Measurements from ENCODE around the gene PTGIS. TPM values are rescaled to one million over a fixed set of nuclear protein-coding genes. Genes with fewer than 3 reads are reported as not detected.

The PTGIS gene
- polyA plus RNA-seq, 3 donors: not detected

DNA sequence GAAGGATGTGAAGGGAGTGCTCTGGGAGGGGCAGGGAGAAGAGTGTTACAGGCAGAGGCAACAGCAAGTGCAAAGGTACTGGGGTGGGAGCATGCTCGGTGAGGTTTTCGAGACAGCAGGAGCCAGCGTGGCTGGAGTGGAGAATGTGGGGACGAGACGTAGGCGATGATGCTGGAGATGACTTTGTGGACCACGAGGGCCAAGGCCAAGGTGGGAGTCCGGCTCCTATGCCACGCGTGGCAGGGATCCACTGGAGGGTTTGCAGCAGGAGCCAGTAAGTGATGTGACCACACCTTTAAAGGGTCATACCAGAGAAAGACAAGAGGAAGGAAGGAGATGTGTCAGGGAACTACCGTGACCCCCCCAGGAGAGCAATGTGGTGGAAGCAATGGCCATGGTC is 7.3 kb downstream of the PTGIS start:
- peaks cover 23 to 40% (median 34%) of the 10 kb centered on the region in 3 donors for H3K27me3 Mint-ChIP-seq (ENCODE audit: low read depth in 3 of 3)

DNA sequence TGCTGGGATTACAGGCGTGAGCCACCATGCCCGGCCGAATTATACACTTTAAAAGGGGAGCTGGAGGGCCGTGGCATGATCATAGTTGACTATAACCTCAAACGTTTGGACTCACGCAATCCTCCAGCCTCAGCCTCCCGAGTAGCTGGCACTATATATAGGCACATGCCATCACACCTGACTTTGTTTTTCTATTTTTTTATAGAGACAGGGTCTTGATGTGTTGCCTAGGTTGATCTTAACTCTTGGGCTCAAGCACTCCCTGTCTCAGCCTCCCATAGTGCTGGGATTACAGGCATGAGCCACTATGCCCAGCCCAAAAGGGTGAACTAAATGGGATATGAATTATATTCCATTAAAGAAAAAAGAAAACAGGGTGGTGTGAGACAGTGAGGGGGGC is 7.8 kb downstream of the PTGIS start:
- Mint-ChIP-seq H3K27me3 (ENCODE audit: low read depth in 3 of 3) (peaks cover 21 to 37% (median 31%) of the 10 kb centered on the region in 3 donors), H3K9me3 (peaks cover 3 to 10% (median 7%) of the 10 kb centered on the region in 7 donors), H3K4me3 (no peak overlapping the region), H3K27ac (no peak overlapping the region), H3K4me1 (no peaks in the 10 kb centered on the region), H3K36me3 (no peaks in the 10 kb centered on the region)
- Histone ChIP-seq H3K4me2 (replicated peaks; ENCODE audit: extremely low read depth, low read length, poor library complexity, severe bottlenecking) (no peak overlapping the region), H3K9me3 (replicated peaks in 1 of 2; ENCODE audit: control insufficient read depth in 1 of 2, insufficient read depth in 1 of 2, low read length in 2 of 2) (no peaks in the 10 kb centered on the region), H3K27ac (ENCODE audit: low read depth in 1 of 2, low read length in 2 of 2) (no peak overlapping the region), H3K27me3 (ENCODE audit: control insufficient read depth in 2 of 2, insufficient read depth in 2 of 2, low read length in 2 of 2) (peaks cover 5 to 14% of the 10 kb centered on the region in 2 donors), H3K4me1 (ENCODE audit: control insufficient read depth in 1 of 2, insufficient read depth in 2 of 2, low read length in 2 of 2) (no peaks in the 10 kb centered on the region), H3K79me2 (ENCODE audit: insufficient read depth, low read length) (no peaks in the 10 kb centered on the region), H2AFZ (ENCODE audit: insufficient read depth, low read depth, low read length, poor library complexity, severe bottlenecking) (no peak overlapping the region), H4K20me1 (ENCODE audit: insufficient read depth, low read length) (no peaks in the 10 kb centered on the region), H3K36me3 (replicated peaks in 1 of 2; ENCODE audit: control insufficient read depth in 1 of 2, insufficient read depth in 2 of 2, low read length in 2 of 2) (no peaks in the 10 kb centered on the region), H3K9ac (ENCODE audit: insufficient read depth, low read length, poor library complexity, severe bottlenecking) (no peak overlapping the region), H3K4me3 (replicated peaks in 1 of 3; ENCODE audit: low read depth in 2 of 3, low read length in 3 of 3) (no peak overlapping the region)
- no peak for DNase-seq
- WGBS (ENCODE audit: insufficient coverage): 100% methylated on average over 5 of the region's 7 CpGs
- intact Hi-C loops (cut with micrococcal nuclease): no loop called here
- TF ChIP-seq, protein P1, sequence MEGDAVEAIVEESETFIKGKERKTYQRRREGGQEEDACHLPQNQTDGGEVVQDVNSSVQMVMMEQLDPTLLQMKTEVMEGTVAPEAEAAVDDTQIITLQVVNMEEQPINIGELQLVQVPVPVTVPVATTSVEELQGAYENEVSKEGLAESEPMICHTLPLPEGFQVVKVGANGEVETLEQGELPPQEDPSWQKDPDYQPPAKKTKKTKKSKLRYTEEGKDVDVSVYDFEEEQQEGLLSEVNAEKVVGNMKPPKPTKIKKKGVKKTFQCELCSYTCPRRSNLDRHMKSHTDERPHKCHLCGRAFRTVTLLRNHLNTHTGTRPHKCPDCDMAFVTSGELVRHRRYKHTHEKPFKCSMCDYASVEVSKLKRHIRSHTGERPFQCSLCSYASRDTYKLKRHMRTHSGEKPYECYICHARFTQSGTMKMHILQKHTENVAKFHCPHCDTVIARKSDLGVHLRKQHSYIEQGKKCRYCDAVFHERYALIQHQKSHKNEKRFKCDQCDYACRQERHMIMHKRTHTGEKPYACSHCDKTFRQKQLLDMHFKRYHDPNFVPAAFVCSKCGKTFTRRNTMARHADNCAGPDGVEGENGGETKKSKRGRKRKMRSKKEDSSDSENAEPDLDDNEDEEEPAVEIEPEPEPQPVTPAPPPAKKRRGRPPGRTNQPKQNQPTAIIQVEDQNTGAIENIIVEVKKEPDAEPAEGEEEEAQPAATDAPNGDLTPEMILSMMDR (IDR thresholded peaks at IDR 0.05): no peak

More for the DNA sequence above, 7.3 kb downstream of the PTGIS start:
- Histone ChIP-seq H3K9ac (ENCODE audit: insufficient read depth, low read length, poor library complexity, severe bottlenecking) (no peak overlapping the region), H3K79me2 (ENCODE audit: insufficient read depth, low read length) (no peaks in the 10 kb centered on the region), H3K4me3 (replicated peaks in 1 of 3; ENCODE audit: low read depth in 2 of 3, low read length in 3 of 3) (no peak overlapping the region), H4K20me1 (ENCODE audit: insufficient read depth, low read length) (no peaks in the 10 kb centered on the region), H3K27me3 (ENCODE audit: control insufficient read depth in 2 of 2, insufficient read depth in 2 of 2, low read length in 2 of 2) (peaks cover 7 to 18% of the 10 kb centered on the region in 2 donors), H3K36me3 (replicated peaks in 1 of 2; ENCODE audit: control insufficient read depth in 1 of 2, insufficient read depth in 2 of 2, low read length in 2 of 2) (no peaks in the 10 kb centered on the region), H3K9me3 (replicated peaks in 1 of 2; ENCODE audit: control insufficient read depth in 1 of 2, insufficient read depth in 1 of 2, low read length in 2 of 2) (no peaks in the 10 kb centered on the region), H2AFZ (ENCODE audit: insufficient read depth, low read depth, low read length, poor library complexity, severe bottlenecking) (no peak overlapping the region), H3K27ac (ENCODE audit: low read depth in 1 of 2, low read length in 2 of 2) (no peak overlapping the region), H3K4me2 (replicated peaks; ENCODE audit: extremely low read depth, low read length, poor library complexity, severe bottlenecking) (no peak overlapping the region), H3K4me1 (ENCODE audit: control insufficient read depth in 1 of 2, insufficient read depth in 2 of 2, low read length in 2 of 2) (no peaks in the 10 kb centered on the region)
- 98% methylated on average over 10 of the region's 11 CpGs for WGBS (ENCODE audit: insufficient coverage)
- intact Hi-C loops (cut with micrococcal nuclease): no loop called here
- no peak for DNase-seq
- Mint-ChIP-seq H3K4me1 (no peaks in the 10 kb centered on the region), H3K36me3 (no peaks in the 10 kb centered on the region), H3K27ac (no peak overlapping the region), H3K4me3 (no peak overlapping the region), H3K9me3 (peaks cover 2 to 9% (median 6%) of the 10 kb centered on the region in 7 donors)
- TF ChIP-seq, protein P1 (IDR thresholded peaks at IDR 0.05): no peak
